Upper lobe of left lung (tissue), 4 donors: ENCODE results near the gene ABCF1.

Experiments
- CTCF ChIP-seq, 6 experiments: fragments of 450-650 bp in 4 of 6; fragments of 200-600 bp in 2 of 6; sonication (generic) in 2 of 6; IDR thresholded peaks; one replicate each; pipeline ENCODE4 v1.5.1; 2016 to 2019; ENCODE audit warnings: antibody characterized with exemption in 6 of 6
- EP300 ChIP-seq, 4 donors: sonication (generic); formaldehyde crosslinking; IDR thresholded peaks; one replicate each; pipeline ENCODE4 v1.5.1; 2017; ENCODE audit warnings: antibody characterized with exemption in 4 of 4, control low read depth in 2 of 4
- POLR2A ChIP-seq, 4 donors: fragments of 450-650 bp; IDR thresholded peaks; one replicate each; pipeline ENCODE4 v1.5.1; 2016 to 2017; ENCODE audit warnings: antibody characterized with exemption in 4 of 4, mild to moderate bottlenecking in 2 of 4
- POLR2AphosphoS5 ChIP-seq, 2 donors: sonication (generic); formaldehyde crosslinking; IDR thresholded peaks; one replicate each; pipeline ENCODE4 v1.5.1; 2017; ENCODE audit warnings: antibody characterized with exemption in 2 of 2

GRCh38 chr6:30589754-30590358 lies 18.6 kb downstream of the ABCF1 start:
- TF ChIP-seq EP300 (IDR thresholded peaks at IDR 0.05) (no peak), CTCF (IDR thresholded peaks at IDR 0.05) (no peak), POLR2A (IDR thresholded peaks at IDR 0.05) (no peak), POLR2AphosphoS5 (IDR thresholded peaks at IDR 0.05) (no peak)
